GM19193 (cell line): ENCODE data around the gene RTN4RL2.

Source experiments
- POLR2A ChIP-seq: IDR thresholded peaks from 4 replicates; pipeline ENCODE4 v1.6.1; 2011; ENCODE audit not compliant: insufficient read depth, insufficient read length; ENCODE audit errors: extremely low read depth

RTN4RL2 gene

DNA sequence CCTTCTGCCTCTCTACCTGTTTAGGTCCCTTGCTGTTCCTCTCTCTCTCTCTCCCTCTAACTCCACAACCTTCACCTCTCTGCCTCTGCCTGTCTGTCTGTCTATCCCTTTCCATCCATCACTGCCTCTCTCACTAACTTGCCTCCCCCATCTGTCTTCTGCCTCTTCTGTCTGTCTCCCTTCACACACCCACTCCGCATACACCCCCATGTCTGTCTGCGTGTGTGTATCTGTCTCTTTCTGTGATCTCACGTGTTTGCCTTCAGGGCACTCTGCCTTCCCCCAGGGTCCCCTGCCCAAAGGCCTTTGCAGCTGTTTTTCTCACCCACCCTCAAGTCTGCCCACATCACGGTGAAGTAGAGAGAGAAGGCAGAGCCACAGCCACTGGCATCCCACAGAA, 7.9 kb downstream of the RTN4RL2 start:
- TF ChIP-seq POLR2A: no peak

DNA sequence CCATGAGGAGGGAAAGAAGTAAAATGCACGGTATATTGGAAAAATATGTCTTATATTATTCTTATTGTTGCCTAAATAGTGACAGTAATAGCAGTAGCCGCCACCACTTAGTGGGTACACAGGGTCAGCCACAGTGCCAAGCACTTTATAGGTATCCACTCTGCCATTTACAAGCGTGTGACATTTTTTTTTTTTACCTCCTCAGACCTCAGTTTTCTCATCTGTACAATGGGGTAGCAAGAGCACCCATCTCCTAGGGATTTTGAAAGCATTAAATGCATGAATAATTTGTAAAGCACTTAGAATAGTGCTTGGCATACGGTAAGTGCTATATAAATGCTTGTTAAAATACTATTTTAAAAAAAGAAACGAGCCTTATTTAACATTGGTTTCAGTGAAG, 8.9 kb downstream of the RTN4RL2 start:
- no peak for TF ChIP-seq POLR2A

DNA sequence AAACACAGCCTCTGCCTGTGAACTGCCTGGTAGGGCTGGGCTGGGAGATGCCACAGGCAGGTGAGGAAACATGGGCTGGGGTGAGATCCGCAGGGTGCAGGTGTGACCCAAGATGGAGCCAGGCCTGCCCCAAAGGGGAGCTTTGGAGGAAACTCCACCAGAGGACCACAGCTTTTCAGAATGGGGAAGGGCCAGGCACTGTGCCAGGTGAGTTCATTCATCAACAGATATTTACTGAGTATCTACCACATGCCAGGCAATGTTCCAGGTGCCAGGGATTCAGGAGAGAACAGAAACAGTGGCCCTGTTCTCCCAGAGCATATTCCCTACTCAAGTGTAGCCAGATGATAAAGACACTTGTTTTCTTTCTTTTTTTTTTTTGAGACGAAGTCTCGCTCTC, 11.2 kb downstream of the RTN4RL2 start:
- TF ChIP-seq POLR2A: no peak

DNA sequence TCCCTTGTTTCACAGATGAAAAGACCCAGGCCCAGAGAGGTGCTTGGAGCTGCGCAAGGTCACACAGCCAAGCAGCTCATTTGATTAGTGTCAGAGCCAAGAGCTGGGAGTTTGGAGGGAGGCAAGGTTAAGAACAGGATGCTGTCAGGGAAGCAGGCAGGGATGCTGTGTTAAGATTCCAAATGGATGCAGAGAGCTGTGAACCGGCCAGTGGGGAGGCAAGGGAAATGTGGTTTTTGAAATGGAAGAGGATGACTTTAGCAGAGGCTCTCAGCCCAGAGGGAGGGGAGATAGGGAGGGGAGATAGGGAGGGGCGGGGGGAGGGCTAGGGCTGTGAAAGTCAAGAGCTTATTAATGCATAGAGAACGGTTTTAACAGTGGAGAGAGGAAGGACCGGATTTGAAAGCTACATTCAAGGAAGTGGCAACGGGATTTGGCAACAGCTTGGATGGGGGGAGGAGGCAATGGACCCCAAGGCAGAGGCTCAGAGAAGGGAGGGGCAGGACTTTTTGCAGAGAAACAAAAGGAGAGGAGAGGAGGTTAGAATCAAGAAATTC, 13.0 kb downstream of the RTN4RL2 start:
- TF ChIP-seq POLR2A: no peak

DNA sequence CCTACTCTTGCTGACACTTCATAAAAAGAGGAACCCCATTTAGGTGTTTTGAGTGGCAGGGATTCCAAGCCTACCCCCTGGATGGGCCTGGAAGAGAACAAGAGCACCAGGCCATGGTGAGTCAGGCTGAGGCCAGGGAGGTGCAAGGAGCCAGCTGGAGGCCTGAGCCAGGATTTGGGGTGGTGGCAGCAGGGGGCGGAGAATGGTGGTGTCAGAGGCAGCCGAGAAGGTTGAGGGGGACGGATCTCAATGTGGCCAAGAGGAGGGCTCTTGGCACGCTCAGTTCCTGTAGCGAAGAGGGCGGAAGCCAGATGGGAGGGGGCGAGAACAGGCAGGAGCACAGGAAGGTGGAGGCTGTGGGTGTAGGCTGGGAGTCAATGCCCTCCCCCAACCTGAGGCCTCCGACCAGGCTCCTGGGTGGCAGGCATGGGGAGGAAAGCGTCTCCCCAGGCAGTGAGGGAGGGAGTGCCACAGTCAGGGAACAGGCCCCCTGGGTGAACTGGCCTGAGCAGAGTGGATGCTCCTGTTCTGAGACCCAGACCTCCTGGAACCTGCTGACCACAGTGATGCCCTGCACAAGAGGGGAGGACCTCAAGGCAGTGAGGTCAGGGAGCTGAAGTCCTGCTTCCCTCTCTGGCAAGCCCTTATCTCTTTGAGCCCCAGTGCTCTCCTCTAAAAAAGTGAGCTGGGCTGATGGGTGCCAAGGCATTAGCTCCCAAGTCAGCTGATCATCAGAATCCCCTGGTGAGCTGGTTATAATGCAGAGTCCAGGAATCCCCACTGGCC, 13.9 kb downstream of the RTN4RL2 start:
- TF ChIP-seq POLR2A: no peak

DNA sequence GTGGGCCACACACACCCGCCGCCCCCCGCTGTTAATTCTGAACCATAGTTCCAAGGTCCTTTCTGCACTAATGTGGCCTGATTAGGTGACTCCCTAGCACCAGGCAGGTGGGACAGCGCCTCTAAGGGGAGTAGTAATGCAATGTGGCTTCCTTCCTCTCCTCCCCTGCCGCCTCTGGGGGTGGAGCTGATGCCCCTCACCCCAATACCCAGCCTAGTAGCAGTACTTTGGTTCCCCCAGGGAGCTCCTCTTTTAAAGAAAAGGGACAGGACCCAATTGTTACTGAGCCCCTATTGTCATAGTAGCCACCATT, 14.4 kb downstream of the RTN4RL2 start:
- no peak for TF ChIP-seq POLR2A

DNA sequence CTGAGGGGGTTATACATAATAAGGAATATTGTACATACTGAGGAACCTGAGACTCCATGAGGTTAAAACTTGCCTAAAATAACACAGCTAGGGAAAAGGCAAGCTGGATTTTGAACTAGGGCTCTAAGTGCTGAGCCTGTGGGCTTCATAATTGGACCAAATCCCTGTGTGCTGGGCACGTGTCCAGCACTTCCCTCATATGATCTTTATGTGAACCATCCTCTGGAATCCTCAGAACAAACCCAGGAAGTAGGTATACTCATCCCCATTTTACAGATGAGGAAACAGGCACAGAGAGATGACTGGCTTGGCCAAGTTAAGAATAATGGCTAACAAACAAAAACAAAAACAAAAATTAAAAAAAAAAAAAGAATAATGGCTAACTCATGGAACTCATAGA, 14.9 kb downstream of the RTN4RL2 start:
- TF ChIP-seq POLR2A: no peak

DNA sequence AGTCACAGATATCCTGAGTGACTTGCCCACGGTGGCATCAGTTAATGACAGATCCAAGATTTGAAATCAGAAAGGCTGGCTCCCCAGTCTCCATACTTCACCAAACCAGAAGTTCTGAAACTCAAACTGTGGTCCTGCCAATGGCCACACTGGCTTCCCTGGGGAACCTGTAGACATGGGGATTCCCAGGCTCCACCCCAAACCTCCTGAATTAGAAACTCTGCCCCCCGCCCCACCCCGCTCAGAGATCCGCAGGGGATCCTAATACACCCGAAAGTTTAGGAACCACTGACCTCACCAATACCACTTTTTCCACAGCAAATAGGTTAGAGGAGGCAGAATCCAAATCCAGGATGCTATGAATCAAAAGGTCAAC, 15.3 kb downstream of the RTN4RL2 start:
- peak; percentile 31 for TF ChIP-seq POLR2A

DNA sequence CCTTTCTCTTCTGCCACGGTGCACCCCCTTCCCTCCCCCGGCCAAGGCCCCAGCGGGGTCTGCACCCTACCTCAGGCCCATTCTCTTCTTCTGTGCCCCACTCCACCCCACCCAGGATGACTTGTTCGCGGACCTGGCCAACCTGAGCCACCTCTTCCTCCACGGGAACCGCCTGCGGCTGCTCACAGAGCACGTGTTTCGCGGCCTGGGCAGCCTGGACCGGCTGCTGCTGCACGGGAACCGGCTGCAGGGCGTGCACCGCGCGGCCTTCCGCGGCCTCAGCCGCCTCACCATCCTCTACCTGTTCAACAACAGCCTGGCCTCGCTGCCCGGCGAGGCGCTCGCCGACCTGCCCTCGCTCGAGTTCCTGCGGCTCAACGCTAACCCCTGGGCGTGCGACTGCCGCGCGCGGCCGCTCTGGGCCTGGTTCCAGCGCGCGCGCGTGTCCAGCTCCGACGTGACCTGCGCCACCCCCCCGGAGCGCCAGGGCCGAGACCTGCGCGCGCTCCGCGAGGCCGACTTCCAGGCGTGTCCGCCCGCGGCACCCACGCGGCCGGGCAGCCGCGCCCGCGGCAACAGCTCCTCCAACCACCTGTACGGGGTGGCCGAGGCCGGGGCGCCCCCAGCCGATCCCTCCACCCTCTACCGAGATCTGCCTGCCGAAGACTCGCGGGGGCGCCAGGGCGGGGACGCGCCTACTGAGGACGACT, 15.9 kb downstream of the RTN4RL2 start:
- no peak for TF ChIP-seq POLR2A

DNA sequence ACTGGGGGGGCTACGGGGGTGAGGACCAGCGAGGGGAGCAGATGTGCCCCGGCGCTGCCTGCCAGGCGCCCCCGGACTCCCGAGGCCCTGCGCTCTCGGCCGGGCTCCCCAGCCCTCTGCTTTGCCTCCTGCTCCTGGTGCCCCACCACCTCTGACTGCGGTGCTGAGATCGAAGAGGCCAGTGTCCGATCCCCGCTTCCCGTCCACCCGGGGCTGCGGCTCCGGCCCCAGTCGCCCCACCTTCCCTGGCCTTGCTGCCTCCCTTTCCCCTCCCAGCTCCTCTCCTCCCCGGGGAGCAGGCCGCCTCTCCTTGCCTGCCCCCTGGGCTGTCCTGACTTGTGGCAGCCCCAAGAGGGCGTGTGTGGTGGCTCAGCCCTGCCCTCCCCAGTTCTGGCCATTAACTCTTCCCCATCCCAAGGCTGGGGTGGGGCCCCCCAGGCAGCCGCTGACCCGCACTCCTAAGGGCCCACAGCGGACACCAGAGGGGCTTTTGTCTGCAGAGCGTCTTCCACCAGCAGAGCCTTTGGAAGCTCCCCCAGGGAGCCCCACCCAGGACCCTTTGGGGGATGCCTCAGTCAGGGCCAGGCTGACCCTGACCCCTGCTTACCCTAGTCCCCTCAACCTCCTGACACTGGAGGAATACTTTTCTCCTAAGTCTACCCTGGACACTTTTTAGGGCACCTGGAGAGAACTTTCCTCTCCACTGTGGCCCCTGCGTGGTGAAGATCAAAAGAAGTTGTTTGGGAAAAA, 16.6 kb downstream of the RTN4RL2 start:
- no peak for TF ChIP-seq POLR2A

DNA sequence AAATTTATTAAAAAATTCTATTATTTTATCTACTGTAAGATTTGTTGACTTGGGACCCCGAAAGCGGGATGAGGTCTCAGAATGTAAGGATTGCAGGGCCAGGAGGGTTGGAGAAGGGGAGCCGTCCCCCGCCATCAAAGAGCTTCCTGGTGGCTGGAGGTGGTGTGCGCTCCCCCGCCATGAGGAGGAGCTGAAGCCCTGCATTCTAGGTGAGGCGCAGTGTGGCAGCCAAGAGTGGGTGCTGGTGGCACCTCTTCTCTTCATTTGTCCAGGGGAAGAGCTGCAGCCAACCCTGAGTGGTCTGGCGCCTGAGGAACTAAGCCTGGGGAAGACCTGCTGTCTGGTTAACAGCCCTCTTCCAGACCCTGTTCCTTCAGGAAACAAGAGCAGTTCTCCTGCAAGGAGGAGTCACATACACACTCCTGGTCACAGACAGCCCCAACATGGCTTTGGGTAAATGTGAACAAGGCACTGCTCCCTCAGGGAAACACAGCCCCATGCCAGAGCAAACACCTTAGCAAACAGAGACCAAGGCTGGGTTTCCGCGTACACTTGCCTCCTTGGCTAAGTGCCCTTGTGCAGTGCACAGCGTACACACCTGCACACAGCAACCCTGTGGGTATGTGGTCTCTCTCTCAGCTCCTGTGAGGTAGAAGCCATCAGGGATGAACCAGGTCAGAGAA, 17.3 kb downstream of the RTN4RL2 start:
- no peak for TF ChIP-seq POLR2A

DNA sequence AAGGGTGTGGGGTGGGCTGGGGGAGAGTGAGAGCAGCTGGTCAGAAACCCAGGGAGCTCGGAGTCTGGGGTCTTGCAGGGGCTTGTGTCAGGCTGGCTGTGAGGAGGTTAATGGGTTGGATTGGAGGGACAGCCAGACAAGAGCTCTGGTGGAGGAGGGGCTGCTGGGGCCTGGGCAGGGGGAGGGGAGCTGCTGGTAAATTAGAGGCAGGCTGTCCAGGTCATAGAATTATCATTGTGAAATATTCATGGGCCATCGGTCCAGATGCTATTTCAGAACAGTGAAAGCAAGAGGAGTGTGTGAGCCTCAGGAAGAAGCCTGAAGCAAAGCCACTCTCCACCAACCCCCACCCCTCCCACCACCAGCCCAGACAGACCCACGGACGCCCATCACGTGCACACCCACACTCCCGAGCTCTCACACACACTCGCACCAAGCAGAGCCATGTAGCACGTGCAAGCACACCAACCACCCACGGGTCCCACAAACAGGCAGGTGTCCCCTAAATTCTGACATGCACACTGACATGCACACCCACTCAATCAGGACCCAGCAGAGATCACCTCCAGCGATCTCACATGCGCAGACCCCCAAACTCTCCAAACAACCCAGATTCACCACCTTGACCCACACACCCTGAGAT, 18.8 kb downstream of the RTN4RL2 start:
- TF ChIP-seq POLR2A: no peak

DNA sequence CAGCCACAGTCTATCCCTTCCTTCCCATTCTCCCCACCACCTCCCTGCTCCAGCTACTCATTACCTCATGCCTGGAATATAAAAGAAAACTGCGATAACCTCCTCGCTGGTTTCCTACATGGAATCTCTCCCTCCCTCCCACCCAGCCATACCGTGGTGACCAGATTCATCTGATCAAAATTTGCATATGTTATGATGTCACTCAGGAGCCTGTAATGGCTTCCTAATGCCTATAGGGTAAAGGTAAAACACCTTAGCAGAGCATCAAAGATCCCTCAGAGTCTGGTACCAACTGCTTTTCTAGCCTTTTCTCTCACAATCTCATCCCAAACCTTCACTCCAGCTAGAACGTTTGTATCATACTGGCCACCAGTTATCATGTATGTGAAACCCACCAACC, 19.6 kb downstream of the RTN4RL2 start:
- no peak for TF ChIP-seq POLR2A

DNA sequence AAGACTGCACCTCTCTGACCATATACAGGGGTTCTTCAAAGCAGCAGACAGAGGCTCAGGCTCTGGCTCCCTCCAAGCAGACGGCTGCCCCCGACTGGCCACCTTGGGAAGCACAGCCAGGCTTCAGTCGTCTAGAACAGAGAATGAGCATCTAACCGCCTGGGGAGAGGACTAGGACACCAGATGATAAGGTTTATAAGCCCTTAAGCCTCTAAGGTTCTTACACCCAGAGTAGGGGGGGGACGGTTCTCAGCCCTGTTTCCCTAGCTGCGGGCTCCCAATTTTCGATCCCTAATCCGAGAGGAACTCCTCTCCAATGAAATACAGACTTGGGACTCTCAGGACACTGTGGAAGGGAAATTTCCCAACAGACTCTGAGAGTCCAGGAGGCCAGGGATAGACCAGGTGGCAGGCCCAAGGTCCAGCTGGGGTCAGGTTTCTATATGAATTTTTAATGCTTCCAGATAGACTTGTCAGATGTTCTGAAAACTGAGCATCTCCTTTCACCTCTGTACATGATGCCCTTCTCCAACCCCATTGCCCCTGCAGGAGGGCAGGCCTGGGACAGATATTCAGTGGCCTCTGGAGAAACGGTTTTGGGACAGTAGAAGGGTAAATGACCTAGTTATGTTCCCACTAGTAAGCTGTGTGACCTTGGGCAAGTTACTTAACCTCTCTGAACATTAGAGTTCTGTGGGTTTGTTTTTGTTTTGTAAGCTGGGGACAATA, 20.2 kb downstream of the RTN4RL2 start:
- TF ChIP-seq POLR2A: no peak
